Measurements from ENCODE around the gene SIRT3.
A peak's percentile ranks its signal among the peaks of the same experiment; 100 is the strongest.

The SIRT3 gene

GRCh38 chr11:235997-236773 lies at the start of gene SIRT3:
SIRT3 (minus strand) TSS chr11:236342; CDS start chr11:236328, 14 bp downstream.
- DNase-seq = peak; percentile 85

GRCh38 chr11:285894-286220 lies 49.7 kb upstream of the SIRT3 start:
- no peak for DNase-seq

GRCh38 chr11:285021-285893 lies 49.1 kb upstream of the SIRT3 start:
- DNase-seq = no peak

- DNase-seq = no peak
These were observed 48.2 kb upstream of the SIRT3 start for GRCh38 chr11:284105-285020.

GRCh38 chr11:283405-284104 lies 47.4 kb upstream of the SIRT3 start:
- DNase-seq = no peak

GRCh38 chr11:282630-283360 lies 46.7 kb upstream of the SIRT3 start:
- no peak for DNase-seq

- no peak for DNase-seq
These were observed 46.0 kb upstream of the SIRT3 start for GRCh38 chr11:282171-282570.

- no peak for DNase-seq
These were observed 45.5 kb upstream of the SIRT3 start for GRCh38 chr11:281486-282161.

- no peak for DNase-seq
These were observed 44.8 kb upstream of the SIRT3 start for GRCh38 chr11:280706-281485.

GRCh38 chr11:279966-280705 lies 44.0 kb upstream of the SIRT3 start:
- DNase-seq = no peak

- DNase-seq = no peak
These were observed 43.2 kb upstream of the SIRT3 start for GRCh38 chr11:279040-279965.

- DNase-seq = no peak
These were observed 42.1 kb upstream of the SIRT3 start, which contains the start of gene NLRP6 for GRCh38 chr11:278001-278951. NLRP6 (plus strand) TSS chr11:278407; CDS start chr11:278570, 163 bp downstream.

- no peak for DNase-seq
These were observed 40.1 kb upstream of the SIRT3 start for GRCh38 chr11:276219-276618.

GRCh38 chr11:272931-273198 lies 36.7 kb upstream of the SIRT3 start:
- no peak for DNase-seq

- no peak for DNase-seq
These were observed 36.2 kb upstream of the SIRT3 start for GRCh38 chr11:272195-272930.

- DNase-seq = no peak
These were observed 35.2 kb upstream of the SIRT3 start for GRCh38 chr11:271319-271715.
